ENCODE results near the gene OR2A25.
"Not testable (repeated sequence)": the region's sequence is repeated elsewhere in the genome, so short reads cannot be mapped to it uniquely, and the experiment has no call there.

Gene OR2A25, protein sequence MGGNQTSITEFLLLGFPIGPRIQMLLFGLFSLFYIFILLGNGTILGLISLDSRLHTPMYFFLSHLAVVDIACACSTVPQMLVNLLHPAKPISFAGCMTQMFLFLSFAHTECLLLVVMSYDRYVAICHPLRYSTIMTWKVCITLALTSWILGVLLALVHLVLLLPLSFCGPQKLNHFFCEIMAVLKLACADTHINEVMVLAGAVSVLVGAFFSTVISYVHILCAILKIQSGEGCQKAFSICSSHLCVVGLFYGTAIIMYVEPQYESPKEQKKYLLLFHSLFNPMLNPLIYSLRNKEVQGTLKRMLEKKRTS

DNA sequence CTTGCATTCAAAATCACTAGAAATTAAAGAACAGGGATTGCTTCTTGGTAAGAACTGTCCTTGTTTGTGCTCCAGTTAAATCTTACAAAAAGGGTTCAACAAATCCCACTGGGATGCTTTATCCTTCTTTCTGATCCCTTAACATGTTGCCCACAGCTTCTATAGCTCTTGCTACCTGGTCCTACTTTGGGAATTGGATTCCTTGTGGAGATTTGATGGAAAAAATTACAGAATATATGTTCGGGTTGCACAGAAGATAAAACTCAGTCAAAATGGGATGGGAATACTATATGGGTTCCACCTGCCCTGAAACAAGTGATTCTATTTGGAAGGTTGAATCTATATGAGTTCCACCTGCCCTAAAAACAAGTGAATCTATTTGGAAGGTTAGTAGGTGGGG is at the start of gene OR2A25:
Gene OR2A25 (plus strand): TSS at position 301 of the 400 bp plus-strand sequence. CDS start 4,409 bp downstream, outside the sequence.
- DNase-seq, result no peak

DNA sequence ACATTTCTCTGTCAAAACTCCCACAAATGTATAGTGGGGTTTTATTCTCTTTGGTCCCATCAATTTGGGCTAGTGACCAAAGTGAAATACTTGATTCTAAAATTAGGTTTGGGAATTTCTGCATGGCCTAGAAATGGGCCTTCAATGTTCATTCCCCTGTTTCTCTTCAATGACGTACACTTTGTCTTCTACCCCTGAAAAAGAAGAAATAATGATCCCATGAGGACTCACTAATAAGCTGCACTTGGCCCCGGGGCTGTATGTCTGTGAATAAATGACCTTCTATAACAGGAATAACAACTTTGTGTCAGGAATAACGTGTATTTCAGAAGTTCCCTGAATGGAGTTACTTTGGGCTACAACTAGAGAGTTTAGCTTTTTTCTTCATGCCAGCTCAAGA is 49.3 kb upstream of the OR2A25 start:
- no peak for DNase-seq

DNA sequence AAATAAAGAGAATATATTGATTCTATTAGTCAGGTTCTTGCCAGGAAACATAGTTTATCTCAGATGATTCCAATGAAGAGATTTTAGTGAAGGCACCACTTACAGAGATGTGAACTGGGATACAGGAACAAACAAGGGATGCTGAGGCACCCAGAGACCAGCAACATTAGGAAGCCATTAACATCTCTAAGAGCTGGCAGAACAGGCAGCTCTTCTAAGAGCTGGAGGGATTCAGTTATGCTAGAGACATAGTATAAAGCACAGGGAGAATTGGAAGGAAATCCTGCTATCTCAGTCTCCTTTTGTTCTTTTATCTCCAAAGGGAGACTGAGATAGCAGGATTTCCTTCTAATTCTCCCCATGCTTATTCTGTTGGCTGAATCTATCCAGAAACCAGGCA is 47.4 kb upstream of the OR2A25 start:
- no peak for DNase-seq

DNA sequence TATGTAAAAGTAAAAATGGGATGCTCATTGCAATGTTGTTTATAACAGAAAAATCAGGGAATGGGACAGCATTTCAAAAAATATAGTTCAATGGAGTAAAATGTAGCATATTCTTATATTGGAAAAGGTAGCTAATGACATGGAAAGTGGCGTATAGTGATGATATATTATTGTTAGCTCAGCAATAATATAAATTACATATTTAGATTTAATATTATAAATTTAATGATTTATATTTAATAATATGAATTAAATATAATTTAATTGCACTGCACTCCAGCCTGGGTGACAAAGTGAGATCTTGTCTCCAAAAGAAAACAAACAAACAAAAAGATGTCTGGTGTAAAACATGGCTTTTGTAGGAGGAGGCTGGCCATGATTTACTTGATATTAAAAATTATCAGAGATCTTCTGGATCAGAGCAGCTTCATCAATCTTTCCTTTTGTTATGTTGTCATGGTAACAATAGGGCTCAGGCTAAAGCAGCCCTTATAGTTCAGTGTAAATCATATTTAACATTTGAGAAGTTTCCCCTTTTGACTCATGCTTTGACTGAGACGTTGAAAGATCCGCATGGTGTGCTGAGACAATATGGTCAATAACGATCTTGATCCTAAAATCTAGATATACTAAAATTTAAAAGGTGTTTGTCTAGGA is 46.3 kb upstream of the OR2A25 start:
- no peak for DNase-seq

DNA sequence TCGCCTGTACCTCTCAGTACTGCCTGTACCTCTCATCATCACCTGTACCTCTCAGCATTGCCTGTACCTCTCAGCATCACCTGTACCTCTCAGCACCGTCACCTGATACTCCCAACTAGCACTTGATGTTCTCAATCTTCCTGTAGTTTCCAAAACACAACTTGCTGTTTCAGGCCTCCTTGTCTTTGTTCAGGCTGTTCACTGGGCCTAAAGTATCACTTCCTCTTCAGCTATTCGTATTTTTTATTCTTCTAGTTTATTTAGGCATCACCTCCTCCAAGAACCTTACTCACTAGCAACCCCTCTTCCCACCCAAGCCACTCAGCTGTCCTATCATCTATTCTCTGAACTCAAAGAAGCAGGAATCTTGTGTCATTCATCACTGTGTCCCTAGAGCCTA is 45.4 kb upstream of the OR2A25 start:
- no peak for DNase-seq

DNA sequence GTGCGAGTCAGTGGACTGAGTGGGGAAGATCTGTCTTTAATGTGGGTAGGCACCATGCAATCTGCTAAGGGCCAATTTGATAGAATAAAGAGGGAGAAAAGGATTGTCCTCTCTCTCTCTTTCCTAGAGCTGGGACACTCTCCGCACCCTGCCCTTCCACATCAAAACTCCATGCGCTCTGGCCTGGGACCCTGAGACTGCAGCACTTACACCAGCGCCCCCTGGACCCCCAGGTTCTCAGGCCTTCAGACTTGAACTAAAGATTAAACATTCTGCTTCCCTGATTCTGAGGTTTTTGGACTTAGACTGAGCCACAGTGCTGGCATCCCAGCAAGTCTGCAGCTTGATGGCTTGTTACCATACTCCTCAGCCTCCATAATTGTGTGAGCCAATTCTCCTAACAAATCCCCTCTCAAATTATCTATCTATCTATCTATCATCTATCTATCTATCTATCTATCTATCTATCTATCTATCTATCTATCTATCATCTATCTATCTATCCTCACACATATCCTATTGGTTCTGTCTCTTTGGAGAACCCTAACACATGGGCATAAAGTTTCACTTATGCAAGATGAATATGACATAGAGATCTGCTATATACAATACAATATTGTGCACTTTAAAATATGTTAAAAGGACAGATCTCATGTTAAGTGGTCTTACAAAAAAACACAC is 43.3 kb upstream of the OR2A25 start:
- no peak for DNase-seq

DNA sequence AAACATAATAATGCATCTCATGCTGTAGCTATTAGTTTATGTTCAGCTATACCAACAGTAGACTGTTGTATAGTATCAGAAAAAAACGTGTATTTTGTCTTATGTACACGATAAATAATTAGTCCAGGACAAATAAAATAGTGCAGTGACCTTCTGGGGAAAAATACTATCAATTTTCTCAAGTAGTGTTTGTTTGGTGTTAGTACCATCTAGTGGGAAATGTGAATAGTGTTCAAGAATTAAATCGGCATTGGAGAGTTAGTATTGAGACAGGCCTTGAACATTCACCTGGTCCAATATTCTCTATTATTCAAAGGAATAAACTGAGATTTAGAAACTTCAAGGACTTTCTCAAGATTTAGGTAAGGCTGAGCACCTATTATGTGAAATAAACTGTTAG is 42.5 kb upstream of the OR2A25 start:
- DNase-seq, result no peak

DNA sequence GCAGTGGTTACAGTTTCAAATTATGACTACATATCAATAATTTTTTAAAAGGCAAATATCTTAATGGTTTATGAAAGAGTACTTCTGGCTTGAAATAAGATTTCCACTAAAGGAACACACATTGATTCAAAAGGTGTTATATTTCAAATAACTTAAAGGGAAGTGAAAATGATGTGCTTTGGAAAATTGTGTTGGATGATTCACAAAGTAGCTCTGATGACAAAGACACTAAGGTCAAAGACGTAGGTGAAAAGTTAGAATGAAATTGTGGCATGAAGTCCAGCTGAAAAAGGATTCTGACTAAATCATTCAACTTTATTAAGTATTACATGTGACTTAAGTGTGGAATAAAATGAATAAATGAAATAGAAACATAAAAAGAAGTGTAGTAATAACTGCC is 41.6 kb upstream of the OR2A25 start:
- DNase-seq, result no peak

DNA sequence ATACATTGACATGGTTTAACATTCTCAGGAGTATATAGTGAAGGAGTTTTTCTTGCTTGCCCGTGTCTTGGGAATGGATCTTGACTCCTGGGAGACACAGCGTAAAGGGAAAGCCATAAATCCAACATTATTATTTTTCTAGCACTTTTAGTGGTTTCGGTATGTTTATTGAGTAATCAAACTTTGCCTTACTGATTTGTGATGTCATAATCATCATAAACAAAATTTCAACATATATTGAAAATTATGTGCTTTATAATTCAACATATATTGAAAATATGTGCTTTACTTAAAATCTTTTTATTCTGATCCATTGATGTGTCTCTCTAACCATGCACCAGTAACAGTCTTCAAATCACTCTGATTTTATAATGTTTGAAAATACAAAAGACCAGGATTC is 41.1 kb upstream of the OR2A25 start:
- no peak for DNase-seq

DNA sequence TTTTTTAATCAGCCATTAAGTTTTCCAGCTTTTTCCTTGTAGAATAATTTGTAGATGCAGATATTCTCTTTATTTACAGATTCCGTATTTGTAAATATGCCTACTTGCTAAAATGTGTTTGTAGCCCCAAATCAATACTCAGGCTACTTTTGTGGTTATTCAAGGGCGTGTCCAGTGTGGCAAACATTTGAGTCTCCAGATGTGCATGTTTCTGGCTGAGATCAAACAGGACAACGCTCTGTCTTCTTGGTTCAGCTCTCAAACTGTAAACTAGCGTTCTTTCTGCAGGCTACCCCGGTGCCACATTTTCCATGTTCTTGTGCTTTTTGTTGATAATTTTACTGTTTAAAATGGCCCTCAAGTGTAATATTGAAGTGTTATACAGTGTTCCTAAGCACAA is 37.1 kb upstream of the OR2A25 start:
- DNase-seq, result no peak

DNA sequence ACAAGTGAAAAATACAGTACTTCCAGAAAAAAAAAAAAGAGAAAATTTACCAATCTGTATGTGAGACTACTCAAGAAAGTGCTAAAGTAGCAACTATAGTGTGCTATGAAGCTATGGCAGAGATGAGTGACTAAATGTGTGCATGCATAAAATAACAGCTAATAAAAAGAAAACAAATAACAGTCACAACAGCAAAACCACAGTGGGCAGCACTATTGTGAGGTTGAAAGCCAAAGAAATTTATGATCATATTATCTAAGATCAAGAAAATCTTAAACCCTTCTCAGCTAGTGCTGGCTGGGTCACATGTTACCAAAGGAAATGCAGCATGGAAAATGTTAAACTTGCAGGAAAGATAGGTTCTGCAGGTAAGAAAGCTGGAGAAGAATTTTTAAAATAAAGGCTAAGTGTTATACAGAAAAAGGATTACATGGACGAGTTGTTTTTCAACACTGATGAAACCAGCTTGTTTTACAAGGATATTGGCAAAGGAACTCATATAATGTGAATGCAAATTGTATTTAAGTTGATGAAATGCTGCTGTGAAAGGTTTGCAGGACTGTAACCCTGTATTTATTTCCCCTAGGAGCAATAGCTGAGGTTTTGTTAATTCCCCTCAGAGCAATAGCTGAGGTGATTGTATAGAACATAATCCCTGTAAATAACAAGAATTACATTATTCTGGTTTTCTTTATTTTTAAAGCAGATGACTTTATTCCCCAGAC is 36.5 kb upstream of the OR2A25 start:
- DNase-seq, result no peak

DNA sequence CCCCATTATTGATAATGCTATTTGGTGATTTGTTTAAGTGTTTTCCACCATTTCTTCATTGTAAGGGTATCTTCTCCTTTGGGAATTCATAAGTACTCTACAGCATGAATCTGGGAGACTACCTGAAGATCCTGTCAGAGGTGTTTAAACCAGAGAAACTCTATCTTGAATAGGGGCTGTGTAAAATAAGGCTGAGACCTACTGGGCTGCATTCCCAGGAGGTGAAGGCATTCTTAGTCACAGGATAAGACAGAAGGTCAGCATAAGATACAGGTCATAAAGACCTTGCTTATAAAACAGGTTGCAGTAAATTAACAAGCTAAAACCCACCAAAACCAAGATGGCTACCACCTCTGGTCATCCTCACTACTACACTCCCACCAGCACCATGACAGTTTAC is 34.2 kb upstream of the OR2A25 start:
- DNase-seq, result no peak

DNA sequence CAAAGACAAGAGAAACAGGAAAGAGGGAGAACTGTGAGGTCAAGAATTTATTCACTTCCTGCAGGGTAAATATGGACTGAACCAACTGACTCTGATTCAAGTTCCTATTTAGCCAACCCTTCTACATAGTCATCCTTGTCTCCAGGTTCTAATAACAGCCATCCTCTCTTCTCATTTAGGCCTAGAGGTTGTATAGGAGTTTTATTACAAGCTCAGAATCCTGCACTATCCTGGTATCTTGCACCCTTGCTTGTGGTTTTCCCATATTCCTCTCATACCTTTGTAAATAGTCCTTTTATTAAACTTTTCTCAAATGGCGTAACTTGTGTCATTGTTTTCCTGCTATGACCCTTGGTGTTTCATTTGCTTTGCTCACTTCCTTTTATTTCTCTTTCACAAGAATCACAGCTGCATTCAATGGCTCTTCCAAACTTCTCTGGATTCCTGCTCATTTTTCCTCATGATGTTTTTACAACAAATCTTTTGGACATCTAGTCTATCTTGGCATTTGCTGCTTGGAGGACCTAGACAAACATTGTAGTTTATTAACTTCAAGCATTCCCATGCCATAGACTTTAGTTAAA is 33.2 kb upstream of the OR2A25 start:
- no peak for DNase-seq

DNA sequence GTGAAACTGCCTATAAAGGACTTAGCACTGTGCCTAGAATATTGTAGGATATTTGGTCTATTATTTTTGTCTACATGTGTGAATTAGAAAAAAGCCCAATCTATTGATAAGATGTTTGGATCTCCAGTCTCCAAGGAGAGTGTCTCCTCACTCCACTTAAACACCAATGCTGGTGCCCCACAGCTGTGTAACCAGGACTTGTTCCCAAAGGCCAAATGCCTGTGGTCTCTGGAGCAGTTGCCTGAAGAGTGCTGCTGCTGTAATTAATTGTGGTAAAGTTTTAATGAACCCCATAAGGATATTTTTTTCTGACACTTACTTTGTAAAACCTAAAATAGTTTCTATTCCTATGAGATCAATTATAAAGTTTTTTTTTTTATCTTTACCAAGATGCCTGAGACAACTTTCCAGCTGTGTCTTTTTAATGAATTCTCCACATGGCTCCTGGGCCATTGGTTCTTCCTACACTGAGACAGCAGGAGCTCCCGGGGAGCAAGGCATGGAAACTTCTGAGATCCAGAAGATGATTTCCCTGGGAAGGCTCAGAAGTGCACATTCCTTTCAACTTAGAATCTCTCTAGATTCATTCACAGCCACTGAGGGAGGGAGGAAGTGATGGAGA is 32.1 kb upstream of the OR2A25 start:
- DNase-seq, result no peak

DNA sequence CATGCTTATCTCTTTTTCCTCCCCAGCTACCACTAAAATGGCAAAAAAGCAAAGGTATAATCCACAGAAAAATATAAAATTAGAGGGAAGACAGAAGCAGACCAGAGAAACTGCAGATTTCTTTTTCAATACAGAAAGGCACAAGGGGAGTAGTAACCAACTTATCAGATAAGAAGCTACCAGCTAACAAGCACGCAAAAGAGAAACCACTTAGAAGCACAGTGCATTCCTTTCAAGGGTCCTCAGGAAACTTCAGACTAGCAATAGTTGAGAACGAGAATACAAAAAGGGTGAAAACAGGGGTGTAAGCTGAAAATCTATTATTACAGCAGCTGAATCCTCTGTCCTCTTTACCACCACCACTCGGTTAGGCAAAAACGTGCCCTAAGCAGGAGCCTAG is 30.7 kb upstream of the OR2A25 start:
- no peak for DNase-seq

DNA sequence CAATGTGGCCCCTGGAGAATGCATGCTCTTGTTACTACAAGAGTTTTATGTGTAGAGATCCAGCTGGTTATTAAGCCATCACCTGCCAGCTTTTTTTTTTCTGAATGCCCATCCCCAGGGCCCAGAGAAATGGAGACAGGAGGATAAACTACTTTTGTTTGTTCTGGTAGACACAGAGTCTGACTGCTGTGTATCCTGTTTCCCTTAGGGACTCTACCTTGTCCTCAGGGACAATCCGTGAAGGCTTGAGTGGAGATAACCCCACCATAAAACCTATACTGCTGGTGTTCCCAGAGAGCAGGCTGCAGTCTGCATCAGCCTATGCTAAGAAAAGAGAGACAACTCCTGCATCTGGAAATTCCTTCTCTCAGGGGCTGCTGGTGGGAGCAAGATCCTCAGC is 21.0 kb upstream of the OR2A25 start, which contains the start of gene OR2A5:
Gene OR2A5 (plus strand): TSS at position 301 of the 400 bp plus-strand sequence. CDS start 1,454 bp downstream, outside the sequence.
- DNase-seq, result no peak

DNA sequence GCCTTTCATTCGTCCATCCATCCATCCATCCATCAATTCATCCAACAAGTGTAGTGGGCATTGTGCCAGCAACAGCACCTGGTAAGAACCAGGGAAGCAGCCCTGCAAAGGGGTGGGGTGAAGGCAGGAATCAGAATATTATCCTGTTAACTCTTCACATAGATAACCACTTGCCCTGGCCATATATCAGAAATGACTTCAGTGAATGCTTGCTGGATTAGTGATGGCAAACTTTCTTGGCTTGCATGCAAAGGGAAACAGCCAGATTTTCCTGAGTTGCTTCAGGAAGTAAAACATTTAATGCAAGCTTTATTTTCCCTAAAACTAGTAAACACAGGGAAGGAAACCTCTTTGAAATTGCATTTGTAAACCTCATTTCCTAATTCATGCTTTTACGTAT is 20.1 kb upstream of the OR2A25 start:
- no peak for DNase-seq

DNA sequence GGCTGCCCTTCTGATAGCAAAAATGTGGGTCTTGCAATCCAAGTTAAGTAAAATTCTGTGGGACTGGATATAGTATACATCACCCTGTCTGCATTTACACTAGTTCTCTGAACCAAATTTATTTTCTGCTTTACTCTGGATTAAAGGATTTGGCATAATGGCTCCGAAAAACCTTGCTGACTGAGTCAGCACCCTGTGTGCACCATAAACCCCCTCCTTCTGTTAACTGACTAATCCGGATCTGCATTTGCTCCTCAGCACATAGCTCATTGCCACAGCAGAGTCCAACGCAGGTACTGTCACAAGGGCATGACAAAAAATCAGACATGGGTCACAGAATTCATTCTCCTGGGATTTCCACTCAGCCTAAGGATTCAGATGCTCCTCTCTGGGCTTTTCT is 19.5 kb upstream of the OR2A25 start:
- no peak for DNase-seq

DNA sequence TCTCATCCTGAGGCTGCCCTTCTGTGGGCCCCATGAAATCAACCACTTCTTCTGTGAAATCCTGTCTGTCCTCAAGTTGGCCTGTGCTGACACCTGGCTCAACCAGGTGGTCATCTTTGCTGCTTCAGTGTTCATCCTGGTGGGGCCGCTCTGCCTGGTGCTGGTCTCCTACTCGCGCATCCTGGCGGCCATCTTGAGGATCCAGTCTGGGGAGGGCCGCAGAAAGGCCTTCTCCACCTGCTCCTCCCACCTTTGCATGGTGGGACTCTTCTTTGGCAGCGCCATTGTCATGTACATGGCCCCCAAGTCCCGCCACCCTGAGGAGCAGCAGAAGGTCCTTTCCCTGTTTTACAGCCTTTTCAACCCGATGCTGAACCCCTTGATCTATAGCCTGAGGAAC is 18.7 kb upstream of the OR2A25 start:
- DNase-seq, result not testable (repeated sequence)

DNA sequence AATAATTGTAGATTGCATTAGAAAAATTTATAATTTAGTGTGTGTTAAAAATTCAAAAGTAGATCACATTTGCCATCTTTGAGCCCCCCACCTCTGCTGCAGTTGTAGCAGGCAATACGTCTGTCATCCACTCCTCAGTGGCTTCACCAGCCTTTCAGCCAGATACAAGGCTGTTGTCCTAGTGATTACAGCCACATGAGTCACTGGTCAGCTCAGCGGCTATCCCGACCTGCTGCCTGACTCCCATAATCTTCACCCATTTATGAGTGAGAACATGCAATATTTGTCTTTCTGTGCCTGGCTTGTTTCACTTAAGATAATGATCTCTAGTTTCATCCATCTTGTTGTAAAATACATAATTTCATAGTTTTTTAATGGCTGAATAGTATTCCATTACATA is 11.7 kb upstream of the OR2A25 start:
- no peak for DNase-seq

DNA sequence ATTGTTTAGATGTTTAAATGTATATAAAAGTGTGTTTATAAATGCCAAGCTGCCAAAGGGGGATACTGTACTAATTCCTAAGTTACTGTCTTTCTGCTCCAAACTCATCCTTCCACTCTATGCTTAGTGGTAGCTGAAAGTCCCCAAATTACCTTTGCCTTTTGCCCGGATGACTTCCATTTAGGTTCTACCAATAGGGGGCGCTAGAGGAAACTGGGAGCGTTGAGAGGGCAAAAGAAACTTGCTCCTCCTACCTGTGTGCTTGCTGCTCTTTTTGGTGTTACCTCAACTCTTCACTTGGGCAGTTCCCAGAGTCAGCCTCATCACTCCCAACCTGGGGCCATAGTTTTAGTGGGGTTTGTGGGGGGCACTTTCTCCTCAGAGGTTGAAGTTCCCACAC is 5.9 kb upstream of the OR2A25 start:
- DNase-seq, result no peak

DNA sequence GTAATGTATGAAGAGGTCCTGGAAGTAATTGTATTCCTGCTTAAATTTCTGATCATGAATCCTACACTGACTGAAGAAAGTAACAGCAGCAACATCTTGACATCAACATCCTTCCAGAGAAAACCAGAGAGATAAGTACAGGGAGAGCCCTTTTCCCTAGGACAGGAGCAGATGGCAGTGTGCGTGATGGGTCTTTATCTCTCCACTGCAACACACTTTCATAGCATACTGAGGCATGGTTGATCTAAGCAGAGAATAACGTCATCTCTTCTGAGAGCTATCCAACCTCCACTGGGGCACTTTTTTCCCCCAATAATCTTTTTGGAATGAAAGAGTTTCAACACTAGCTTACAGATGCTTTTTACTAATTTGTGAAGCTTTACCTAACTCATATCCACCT is 342 bp downstream of the OR2A25 start:
- no peak for DNase-seq

DNA sequence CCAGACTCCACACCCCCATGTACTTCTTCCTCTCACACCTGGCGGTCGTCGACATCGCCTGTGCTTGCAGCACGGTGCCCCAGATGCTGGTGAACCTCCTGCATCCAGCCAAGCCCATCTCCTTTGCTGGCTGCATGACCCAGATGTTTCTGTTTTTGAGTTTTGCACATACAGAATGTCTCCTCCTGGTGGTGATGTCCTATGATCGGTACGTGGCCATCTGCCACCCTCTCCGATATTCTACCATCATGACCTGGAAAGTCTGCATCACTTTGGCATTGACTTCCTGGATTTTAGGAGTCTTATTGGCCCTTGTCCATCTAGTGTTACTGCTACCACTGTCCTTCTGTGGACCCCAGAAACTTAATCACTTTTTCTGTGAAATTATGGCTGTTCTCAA is 4.8 kb downstream of the OR2A25 start:
- no peak for DNase-seq
